ENCODE data around the gene TMEM165.

Gene TMEM165

DNA sequence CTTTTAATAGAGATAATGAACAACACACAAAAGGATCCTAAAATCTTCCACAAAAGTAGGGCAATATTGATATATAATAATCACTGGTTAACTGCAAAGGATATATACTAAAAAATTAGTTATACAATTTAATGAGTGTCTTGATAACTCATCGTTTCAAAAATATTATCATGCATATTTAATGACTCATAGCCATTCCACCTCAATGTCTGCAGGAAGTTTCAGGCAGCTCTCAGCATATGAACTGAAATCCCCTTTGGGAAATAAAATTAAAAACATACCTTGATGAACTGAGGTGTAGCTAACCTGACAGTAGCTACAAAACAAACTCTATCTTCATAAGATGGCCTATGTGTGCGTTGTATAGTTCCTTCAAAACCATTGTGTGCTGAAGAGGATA, 62.9 kb downstream of the TMEM165 start:
- DNase-seq (ENCODE audit: low read depth): no peak

DNA sequence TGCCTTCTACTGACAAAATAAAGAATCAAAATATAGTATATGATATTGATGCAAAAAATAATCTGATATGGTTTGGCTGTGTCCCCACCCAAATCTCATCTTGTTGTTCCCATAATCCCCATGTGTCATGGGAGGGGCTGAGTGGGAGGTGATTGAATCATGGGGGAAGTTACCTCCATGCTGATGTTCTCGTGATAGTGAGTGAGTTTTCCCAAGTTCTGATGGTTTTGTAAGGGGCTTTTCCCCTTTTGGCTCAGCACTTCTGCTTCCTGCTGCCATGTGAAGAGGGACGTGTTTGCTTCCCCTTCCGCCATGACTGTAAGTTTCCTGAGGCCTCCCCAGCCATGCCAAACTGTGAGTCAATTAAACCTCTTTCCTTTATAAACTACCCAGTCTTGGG, 70.2 kb downstream of the TMEM165 start:
- no peak for DNase-seq (ENCODE audit: low read depth)

DNA sequence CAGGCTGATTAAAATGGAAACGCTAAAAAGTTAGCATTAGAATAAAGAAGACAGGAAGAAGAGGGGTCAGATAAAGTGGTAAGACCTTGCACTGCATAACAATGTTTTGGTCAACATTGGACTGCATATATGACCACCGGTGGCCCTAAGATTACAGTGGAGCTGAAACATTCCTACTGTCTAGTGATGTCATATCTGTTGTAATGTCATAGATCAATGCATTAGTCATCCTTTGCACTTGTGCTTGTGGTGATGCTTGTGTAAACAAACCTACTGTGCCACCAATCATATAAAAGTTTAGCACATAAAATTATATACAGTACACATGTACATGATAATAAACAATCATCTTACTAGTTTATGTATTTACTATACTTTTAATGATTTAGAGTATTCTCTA, 73.0 kb downstream of the TMEM165 start:
- no peak for DNase-seq (ENCODE audit: low read depth)

DNA sequence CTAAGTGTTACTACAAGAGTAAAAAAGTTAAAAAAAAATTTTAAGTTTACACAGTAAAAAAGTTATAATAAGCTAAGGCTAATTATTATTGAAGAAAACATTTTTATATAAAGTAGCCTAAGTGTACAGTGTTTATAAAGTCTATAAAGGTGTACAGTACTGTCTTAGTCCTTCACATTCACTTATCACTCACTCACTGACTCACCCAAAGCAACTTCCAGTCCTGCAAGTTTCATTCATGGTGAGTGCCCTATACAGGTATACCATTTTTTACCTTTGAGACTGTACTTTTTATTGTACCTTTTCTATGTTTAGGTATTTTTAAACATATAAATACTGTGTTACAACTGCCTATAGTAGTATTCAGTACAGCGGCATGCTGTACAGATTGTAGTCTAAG, 74.2 kb downstream of the TMEM165 start:
- no peak for DNase-seq (ENCODE audit: low read depth)

All from stromal cell of bone marrow (primary cell).